OCI-M2 (cell line): ENCODE data around the gene VAMP2.
A peak's percentile ranks its signal among the peaks of the same experiment; 100 is the strongest.

Source experiments
- DNase-seq: peaks from one replicate; lab custom pipeline; 2025; ENCODE audit not compliant: unreplicated experiment; lab: John Stamatoyannopoulos, UW

The VAMP2 gene

DNA sequence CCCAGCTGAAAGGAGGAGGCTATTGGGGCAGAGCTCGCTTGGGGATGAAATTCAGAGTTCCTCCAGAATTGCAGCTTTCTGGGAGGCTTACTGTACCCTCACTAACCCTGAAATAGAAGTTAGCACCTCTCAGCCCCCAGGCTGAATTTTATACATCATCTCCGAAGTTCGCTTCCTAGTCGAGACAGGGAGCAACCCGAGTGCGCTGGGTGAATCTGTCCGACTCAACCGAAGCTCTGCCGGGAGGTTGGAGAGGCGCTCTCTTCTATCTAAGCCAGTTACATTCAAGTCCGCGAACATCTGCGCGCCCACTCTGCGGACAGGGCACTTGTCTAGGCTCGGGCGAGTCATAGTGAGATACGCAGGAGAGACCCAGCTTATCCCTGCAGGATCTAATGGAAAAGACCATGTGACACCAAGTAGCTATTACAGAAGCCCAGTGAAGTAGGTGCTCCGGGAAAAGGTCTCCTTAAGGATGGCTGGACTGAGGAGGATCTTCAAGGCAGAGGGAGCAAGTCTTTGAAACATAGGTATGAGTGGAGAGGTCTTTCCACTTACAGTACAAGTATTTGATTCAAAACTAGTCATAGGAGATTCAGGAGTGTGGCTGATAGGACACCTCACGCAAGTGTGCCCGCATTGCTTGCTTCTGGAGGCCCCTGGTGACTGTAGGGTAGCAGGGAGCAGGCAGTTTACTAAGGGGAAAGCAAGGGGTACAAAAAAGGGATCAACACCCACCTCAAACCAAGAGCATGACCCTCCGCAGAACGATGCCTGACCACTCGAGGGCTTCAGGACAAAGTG is 38.2 kb downstream of the VAMP2 start:
- no peak for DNase-seq

DNA sequence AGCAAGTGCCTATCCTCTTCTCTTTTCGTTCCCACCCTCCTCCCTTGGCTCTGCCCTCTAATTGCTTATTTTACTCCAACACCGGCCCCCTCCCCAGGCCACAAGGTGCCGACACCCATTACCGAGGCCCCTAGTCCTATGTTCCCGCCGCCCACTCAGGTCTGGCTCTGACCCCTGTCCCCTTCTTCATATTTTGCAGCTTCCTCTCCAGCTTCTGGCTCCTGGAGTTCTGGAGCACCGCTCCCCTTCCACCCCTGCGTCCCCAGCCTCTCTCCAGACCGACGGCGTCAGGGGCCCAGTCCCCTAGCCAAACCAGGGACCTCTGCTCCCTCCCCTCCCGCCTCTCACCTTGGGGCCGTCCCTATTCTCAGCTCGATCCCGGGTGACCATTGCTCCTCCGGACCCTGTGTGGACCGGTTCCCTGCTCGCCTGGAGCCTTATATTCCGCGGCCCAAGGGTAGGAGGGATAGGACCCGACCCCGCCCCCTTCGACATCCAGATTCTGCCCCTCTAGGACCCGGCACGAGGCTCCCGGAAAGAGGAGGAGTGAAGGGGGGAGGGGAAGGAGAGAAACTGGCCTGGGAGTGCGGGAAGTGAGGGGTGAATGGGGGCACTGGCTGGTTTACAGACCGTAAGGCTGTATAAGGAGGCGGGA is 38.9 kb downstream of the VAMP2 start, which contains the start of gene HES7:
HES7 (minus strand) TSS at position 412 of the 655 bp plus-strand sequence; CDS start at position 390, 22 bp downstream.
- no peak for DNase-seq

DNA sequence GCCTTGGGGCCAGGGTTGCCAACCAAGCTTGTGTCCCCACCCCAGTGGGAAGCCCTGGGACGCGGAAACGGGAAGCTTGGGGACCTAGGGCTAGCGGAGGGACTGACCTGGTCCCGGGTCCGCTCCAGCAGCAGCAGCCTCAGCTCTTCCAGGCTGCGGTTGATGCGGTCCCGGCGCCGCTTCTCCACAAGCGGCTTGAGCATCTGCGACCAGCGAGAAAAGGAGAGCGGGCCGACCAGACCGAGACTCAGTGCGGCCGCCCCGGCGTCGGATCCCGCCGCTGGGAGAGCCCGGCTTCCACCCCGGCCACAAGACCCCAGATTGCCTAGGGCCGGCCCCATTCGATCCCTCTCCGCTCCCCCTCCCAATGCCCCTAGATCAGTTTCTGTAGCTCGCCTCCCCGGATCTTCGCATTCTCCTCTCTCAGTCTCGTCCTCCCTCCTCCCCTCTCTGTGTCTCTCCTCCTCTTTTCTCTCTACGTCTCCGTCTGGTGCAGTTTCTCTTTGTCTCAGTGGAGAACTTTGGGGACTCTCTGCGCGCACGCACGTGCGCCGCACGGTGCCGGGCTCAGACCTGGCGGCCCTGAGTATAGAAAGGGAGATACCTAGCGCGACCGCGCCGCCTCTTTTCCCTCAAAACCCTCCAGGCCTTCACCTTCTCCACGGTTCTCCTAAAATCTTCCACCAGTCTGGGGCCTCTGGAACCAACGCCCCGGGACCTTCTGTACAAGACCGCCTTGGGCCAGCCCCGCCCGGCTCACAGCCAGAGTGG is 39.6 kb downstream of the VAMP2 start:
- no peak for DNase-seq

DNA sequence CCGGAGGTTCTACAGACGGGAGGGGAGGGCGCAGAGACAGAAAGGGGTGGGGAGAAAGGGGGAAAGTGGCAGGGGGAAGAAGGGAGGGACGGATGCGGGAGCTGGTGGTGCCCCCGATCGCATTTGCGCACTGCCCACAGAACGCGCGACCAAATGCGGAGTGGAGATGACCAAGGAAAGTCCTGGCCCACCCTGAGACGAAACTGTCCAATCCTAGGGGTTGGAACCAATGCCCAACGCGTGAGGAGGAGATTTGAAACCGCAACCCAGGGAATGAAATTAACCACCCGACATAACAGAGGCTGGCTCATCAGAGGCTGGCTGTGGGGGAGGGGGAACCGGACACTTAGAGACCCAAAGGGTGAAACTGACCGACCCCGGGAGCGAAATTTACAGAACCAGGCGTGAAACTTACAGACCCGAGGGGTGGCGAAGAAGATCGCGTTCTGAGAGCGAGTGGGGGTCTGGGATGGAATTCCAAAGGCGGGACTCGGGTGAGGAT is 40.3 kb downstream of the VAMP2 start:
- DNase-seq, result no peak

DNA sequence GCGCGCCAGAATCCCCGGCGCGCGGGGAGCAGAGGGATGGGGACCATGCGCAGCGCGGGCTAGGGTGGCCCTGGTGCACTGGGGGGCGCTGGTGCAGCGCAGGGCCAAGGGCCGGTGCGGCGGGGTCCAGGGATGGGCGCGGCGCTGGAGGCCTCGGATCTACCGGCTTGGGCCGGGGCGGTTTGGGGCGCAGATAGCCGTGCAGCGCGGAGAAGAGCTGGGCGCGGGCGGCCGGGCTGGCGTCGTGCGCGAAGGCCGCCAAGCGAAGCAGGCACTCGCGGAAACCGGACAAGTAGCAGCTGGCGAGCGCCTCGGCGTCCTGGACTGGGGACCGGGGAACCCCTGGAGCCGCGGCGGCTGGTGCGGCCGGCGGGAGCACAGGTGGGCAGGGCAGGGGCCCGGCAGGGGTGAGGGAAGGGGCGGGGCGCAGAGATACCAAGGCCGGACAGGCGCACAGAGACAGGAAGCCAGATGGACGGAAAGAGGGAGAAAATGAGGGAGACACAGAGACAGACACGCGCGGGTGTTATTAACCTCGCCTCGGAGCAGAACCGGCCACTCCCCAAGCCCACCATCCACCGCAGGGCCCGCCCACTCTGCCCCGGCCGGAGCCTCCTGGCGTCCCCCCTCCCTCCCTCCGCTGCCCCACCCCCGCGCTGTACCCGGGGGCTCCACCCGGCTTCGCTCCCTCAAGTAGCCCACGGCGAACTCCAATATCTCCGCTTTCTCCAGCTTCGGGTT is 40.9 kb downstream of the VAMP2 start:
- no peak for DNase-seq

DNA sequence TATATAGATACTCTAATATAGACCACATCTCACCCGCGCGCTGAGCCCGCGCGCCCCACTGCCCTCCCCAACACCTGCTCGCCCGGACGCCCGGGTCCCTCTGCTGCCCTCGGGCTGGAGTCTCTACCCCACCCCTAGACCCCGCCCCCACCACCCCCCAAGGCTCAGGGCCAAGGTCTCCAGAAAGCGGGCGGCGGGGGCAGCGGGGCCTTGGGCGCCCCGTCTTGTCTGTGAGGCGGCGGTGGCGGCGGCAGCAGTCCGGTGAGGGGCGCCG is 41.4 kb downstream of the VAMP2 start:
- DNase-seq, result no peak

DNA sequence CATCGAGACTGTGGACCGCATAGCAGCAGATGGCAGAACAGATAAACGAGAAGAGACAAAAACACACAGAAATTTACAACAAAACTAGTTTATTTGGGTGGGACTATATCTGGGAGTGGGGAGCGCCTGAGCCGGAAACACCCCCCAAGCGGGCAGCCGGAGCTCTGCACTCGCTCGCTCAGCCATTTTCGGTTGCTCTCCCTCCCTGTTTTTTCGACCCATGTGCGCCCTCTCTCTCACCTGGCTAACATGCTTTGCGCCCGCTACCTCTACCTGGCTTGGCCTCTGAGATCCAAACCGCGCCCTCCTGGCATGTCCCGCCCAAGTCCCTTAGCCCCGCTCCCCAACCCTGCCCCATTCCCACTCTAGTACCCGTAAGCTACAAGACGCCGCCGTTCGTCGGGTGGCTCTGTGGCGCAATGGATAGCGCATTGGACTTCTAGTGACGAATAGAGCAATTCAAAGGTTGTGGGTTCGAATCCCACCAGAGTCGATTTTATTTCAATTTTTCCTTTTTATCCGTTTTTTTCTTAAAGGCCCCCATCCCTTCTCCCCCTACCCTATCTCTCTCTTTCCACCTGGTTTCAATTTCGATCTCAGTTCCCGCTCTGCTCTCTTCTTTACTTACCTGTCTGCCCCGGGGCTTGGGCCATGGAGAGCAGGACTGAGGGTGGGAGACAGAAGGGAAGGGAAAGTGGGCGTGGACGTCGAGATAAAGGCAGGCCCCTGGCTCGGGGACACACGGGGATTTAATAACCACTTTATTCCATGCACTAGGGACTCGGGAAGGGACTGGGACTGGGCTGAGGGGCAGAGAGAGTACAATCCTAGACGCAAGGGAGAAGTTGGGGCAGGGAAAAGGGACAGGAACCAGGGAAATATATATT is 42.0 kb downstream of the VAMP2 start:
- DNase-seq, result no peak

DNA sequence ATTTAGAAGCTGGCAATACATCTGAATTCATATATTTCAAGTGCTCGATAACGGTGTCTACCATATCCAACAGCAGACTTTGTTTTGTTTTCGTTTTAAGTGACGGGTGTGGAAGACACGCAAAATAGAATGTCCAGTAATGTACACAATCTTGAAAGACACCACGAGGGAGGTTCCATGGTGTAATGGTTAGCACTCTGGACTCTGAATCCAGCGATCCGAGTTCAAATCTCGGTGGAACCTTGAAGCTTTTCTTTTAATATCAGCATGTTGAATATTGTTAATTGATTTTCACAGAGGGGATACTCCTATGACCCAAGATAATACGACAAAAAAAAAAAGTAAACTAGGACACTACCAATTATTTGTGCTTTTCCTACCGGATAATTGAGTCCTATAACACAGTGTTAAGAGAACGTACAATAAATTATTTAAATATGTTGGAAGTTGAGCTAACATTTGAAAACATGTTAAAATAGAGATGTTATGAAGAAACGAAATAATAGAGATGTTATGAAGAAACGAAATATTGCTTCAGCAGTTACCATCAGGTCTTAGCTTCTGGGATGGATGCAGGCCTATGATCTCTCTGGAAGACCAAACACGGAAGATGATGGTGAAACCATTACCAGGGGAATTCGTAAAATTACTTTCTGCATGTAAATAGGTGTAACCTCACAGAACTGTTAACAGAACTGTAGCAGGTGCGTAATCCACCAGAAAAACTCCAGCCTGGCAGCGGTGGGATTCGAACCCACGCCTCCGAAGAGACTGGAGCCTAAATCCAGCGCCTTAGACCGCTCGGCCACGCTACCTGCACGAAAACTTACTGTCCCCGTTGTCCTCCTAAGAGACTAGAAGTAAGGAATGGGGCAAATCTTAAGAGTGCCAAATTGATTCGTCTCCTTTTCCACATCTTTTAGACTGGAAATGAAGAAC is 42.9 kb downstream of the VAMP2 start:
- peak; percentile 80 for DNase-seq

DNA sequence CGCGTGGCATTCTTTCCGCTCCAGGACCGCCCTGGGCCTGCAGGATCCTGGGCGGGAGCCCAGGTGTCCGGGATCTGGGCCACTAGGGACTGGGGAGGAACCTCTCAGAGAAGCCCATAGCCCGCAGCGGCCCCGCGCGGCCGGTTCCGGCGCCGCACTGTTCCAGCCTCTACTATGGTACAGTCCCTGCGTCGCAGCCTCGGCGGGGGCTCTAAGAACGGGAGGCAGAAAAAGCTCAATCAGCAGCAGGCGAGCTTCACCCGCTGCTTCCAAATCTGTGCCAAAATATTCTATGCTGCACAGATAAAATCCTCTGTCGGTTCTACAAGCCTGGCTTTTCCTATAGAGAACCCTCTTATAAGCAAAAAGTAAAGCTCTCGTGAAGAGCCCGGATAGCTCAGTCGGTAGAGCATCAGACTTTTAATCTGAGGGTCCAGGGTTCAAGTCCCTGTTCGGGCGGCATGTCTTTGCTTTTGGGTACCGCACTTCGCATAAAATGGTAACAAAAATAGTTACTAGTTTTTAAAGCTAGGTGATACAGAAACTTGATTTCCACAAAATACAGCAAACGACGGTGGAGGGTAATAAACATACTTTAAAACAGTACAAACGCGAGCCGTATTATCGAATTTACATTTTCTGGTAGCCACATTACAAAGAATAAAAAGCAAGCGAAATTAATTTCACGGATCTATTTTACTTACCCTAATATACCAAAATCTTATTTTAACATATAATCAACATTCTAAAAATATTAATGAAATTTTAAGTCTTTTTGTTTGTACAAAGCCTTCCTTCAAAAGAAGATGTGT is 43.8 kb downstream of the VAMP2 start:
- peak; percentile 94 for DNase-seq

DNA sequence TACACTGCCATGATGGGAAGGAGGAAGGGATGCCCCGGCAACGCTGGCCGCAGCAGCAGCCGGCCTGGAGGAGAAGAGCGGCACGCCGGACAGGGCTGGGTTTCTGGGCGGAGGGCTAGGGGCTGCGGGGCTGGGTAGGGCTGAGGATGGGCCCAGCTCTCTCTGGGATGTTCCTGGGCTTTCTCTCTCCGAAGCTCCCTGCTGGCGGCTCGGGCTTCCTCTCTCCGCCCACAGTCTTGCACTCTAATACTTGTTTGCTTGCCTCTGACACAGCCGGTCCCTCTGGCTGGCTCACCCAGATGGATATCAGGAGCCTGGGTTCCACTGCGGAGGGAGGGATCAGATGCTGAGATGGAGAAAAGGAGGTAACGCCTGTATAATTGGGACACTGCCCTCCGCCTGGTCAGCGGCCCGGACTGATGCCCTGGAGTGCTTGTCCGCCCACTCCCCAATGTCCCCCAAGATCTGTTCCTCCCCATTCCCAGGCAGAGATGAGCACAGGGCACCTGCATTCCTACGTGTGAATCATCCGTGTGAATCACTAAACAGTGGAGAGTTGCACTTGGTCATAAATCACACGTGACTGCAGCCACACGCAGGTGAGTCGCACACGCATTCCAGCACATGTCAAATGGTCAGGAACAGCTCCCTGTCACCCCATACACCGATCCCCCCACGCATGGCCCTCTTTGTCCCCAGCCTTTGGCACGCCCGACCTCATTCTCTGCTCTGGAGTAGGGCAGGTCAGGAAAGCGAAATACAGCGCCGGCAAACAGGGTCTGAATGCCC is 44.6 kb downstream of the VAMP2 start, which contains the start of gene ALOXE3:
ALOXE3 (minus strand) TSS at position 535 of the 789 bp plus-strand sequence; CDS start at position 11, 524 bp downstream.
- no peak for DNase-seq

DNA sequence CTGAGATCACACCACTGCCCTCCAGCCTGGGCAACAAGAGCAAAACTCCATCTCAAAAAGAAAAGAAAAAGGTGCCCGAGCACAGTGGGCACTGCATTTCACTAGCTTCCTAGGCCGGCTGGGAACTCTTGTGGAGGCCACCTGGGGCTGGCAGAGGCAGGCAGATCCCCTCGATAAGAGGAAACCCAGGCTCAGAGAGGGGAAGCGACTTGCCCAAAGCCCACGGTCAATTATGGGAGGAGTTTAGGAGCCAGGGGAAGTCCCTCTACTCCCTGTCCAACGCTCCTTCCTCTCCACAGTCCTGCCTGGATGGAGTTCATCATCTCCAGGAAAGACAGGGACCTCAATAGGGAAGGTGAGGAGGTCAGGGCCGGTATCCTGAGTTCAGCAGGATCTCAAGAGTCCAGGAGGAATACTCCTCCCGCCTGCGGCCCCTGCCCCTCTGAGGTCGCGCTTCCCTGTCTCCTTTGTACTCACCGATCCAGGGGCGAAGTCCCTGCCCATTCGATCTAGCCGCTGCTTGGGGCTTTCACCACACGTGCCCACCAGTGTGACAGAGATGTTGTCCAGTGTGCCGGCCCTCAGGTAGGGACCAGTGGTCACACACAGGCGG is 45.3 kb downstream of the VAMP2 start:
- DNase-seq, result no peak

DNA sequence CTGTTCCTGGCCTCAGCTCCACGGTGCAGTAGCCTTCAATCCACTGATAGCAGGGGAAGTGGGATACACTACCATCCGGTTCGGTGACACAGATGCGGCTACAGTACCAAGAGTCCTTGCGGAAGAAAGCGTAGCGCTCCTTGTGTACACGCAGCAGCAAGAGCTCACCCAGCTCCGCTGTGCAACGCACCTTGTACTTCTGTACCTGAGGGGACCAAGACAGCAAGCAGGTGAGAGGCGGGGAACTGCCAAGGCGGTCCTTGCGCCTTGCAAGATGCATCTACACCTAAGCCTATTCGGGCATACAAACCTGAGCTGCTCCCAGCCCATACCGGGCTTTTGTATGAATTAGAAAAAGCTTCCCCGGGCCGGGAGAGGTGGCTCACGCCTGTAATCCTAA is 46.0 kb downstream of the VAMP2 start:
- no peak for DNase-seq

DNA sequence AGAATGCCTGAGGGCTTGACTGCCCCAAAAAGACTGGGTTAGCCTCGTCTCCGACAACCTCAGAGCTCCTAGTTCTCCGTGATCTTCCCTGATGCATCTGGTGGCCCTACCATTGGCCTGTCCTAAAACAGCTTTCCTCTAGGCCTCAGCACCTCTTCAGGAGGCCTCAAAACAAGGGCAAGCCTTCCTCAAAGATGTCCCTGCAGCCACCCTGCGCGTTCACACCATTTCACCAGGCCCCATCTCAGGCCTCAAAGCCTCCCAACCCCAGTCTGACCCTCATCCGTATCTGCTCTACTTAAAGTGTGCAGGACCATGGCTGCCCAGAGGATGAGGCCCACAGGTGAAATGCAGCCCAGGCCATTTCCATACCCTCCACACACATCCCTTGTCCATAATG is 51.8 kb downstream of the VAMP2 start:
- DNase-seq, result no peak

DNA sequence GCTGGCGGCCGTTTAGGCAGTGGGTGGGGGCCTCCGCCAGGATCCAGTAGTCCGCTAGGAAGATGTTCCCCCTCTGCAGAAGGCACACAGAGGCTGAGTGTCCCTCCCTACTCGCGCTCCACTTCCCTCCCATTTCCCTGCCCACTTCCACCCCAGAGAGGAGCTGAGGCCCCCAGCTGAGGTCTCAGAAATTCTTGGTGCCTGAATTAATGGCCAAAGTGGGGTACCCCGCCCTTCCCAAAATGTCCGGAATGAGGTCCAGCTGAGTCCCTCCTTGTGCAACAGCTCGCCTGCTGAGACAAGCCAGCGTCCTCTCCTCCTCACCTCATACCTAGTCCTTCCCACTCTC is 52.3 kb downstream of the VAMP2 start:
- DNase-seq, result no peak

DNA sequence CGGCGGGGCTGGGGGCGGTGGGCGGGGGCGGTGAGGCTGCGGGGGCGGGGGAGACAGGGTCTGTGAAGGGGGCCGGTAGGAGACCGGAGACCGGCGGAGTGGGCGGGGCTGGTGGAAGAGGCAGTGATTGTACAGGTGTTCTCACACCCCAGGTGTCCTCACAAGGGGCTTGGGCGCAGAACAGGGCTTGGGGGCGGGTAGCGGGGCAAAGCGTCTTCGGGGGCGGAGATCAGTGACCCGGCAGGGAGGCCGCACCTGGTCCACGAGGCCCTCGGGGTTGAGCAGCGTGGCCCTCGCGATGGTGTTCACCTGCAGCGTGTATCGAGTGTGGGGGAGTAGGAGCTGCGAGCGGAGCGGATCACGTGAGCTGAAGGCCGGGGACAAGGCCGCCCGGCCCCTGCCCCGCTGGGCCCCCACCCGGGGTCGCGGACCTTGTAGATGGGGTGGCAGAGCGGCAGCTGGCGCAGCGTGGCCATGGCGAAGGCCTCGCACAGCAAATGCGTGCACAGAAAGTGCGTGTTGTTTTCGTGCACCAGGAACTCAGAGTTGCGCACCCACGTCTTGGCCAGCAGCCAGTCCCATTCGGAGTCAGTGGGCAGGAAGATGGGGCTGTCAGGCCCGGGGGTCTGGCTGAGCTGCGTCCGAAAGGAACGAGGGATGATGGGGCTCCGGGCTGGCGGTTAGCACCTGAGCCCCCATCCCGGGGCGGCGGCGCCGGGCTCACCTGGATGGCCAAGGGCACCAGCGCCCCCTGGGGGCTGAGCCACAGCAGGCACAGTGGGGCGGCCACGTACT is 52.9 kb downstream of the VAMP2 start:
- no peak for DNase-seq
